GM12875 (cell line): ENCODE data around the gene TRAM2.

Source experiments
- H3K4me3 ChIP-seq: one replicate; pipeline ENCODE4 v1.5.1; 2011; ENCODE audit warnings: low read depth, low read length, control low read depth
- CTCF ChIP-seq: IDR thresholded peaks from 2 replicates; pipeline ENCODE4 v1.5.1; 2011; ENCODE audit warnings: low read depth, mild to moderate bottlenecking, control low read depth, inconsistent platforms, low read length, moderate library complexity, borderline replicate concordance; ENCODE audit not compliant: insufficient read depth

TRAM2 gene

GRCh38 chr6:52517502-52518278 is 59.2 kb downstream of the TRAM2 start:
- no peak for TF ChIP-seq CTCF
- H3K4me3 ChIP-seq, result no peak overlapping the region

- TF ChIP-seq CTCF, result no peak
- no peak overlapping the region for H3K4me3 ChIP-seq
Observed at GRCh38 chr6:52516943-52517342, 59.9 kb downstream of the TRAM2 start.

GRCh38 chr6:52516269-52516668 is 60.6 kb downstream of the TRAM2 start:
- TF ChIP-seq CTCF, result no peak
- H3K4me3 ChIP-seq, result no peak overlapping the region

- no peak for TF ChIP-seq CTCF
- no peak overlapping the region for H3K4me3 ChIP-seq
Observed at GRCh38 chr6:52515219-52515960, 61.5 kb downstream of the TRAM2 start.

GRCh38 chr6:52514514-52514913 is 62.3 kb downstream of the TRAM2 start:
- H3K4me3 ChIP-seq, result no peak overlapping the region
- TF ChIP-seq CTCF, result no peak

GRCh38 chr6:52513896-52514295 is 63.0 kb downstream of the TRAM2 start:
- H3K4me3 ChIP-seq, result no peak overlapping the region
- TF ChIP-seq CTCF, result no peak

GRCh38 chr6:52513464-52513863 is 63.4 kb downstream of the TRAM2 start:
- no peak overlapping the region for H3K4me3 ChIP-seq
- no peak for TF ChIP-seq CTCF
